GM18907 (cell line): ENCODE measurements around the gene CCDC43.

Experiments used
- ATAC-seq: cut with Tn5 transposase; IDR thresholded peaks from one replicate; pipeline ENCODE4 v1.9.1; 2021; ENCODE audit warnings: mild to moderate bottlenecking, moderate library complexity; ENCODE audit not compliant: unreplicated experiment

The CCDC43 gene

GRCh38 chr17:44628243-44629188 lies 61.1 kb downstream of the CCDC43 start:
- no peak for ATAC-seq

GRCh38 chr17:44627513-44628242 lies 61.9 kb downstream of the CCDC43 start:
- ATAC-seq: no peak
